DND-41 (cell line): ENCODE measurements around the gene CTXND1.

Experiments used
- ATAC-seq: fragments of 200-7000 bp; cut with Tn5 transposase; 3 replicates; pipeline ENCODE4 v1.9.1; 2021; ENCODE audit warnings: low read depth; ENCODE audit not compliant: insufficient read depth
- DNase-seq: peaks from one replicate; pipeline ENCODE4 v3.0.0-alpha.2; 2020
- H2AFZ ChIP-seq: 2 replicates; pipeline ENCODE4 v1.6.0; 2012; ENCODE audit warnings: low read depth, low read length
- H3K27ac ChIP-seq: 2 replicates; pipeline ENCODE4 v1.5.1; 2012; ENCODE audit warnings: low read length, inconsistent platforms
- H3K27me3 ChIP-seq: fragments of 200-600 bp; sonication (generic); 2 replicates; pipeline ENCODE4 v1.6.0; 2012; ENCODE audit warnings: low read length, mild to moderate bottlenecking, inconsistent platforms; ENCODE audit not compliant: insufficient read depth, poor library complexity
- H3K36me3 ChIP-seq: 2 replicates; pipeline ENCODE4 v1.5.1; 2012; ENCODE audit warnings: low read length, inconsistent platforms; ENCODE audit not compliant: insufficient read depth
- H3K4me1 ChIP-seq: 2 replicates; pipeline ENCODE4 v1.5.1; 2012; ENCODE audit warnings: mild to moderate bottlenecking, low read length; ENCODE audit not compliant: insufficient read depth
- H3K4me2 ChIP-seq: 2 replicates; pipeline ENCODE4 v1.6.0; 2012; ENCODE audit warnings: mild to moderate bottlenecking, moderate library complexity, low read length, inconsistent platforms; ENCODE audit not compliant: insufficient read depth
- H3K4me3 ChIP-seq, 2 experiments: fragments of 200-600 bp in 1 of 2; shearing (Covaris generic) in 1 of 2; 2 replicates each; pipeline ENCODE4 v1.5.1; 2012 to 2016; ENCODE audit warnings: inconsistent platforms in 2 of 2, low read length in 2 of 2, mild to moderate bottlenecking in 2 of 2, low read depth in 1 of 2, moderate library complexity in 1 of 2
- H3K79me2 ChIP-seq: 2 replicates; pipeline ENCODE4 v1.6.0; 2012; ENCODE audit warnings: low read length, inconsistent platforms; ENCODE audit not compliant: insufficient read depth
- H3K9ac ChIP-seq: 2 replicates; pipeline ENCODE4 v1.6.0; 2012; ENCODE audit warnings: low read depth, mild to moderate bottlenecking, inconsistent platforms, low read length, moderate library complexity
- H3K9me3 ChIP-seq: 2 replicates; pipeline ENCODE4 v1.5.1; 2012; ENCODE audit warnings: low read length, moderate library complexity, mild to moderate bottlenecking, inconsistent platforms; ENCODE audit not compliant: insufficient read depth, severe bottlenecking
- H4K20me1 ChIP-seq: 2 replicates; pipeline ENCODE4 v1.6.0; 2012; ENCODE audit warnings: low read length; ENCODE audit not compliant: insufficient read depth
- EZH2 ChIP-seq: IDR thresholded peaks from 3 replicates; pipeline ENCODE4 v1.6.1; 2012; ENCODE audit warnings: borderline replicate concordance, low read depth, mild to moderate bottlenecking, moderate library complexity, low read length, inconsistent platforms; ENCODE audit not compliant: severe bottlenecking
- TF ChIP-seq, protein P1 (sequence below): IDR thresholded peaks from 2 replicates; pipeline ENCODE4 v1.5.1; 2012; ENCODE audit warnings: borderline replicate concordance, low read length, moderate library complexity, mild to moderate bottlenecking; ENCODE audit not compliant: poor library complexity, severe bottlenecking; ENCODE audit errors: extremely low read depth

The CTXND1 gene

GRCh38 chr15:80249973-80250372 lies 2.0 kb downstream of the CTXND1 start:
- no peaks in the 10 kb centered on the region for H3K4me1 ChIP-seq
- no peaks in the 10 kb centered on the region for H4K20me1 ChIP-seq
- H3K4me3 ChIP-seq: no peak overlapping the region
- H3K79me2 ChIP-seq: no peaks in the 10 kb centered on the region
- no peak overlapping the region for H3K4me2 ChIP-seq
- H3K36me3 ChIP-seq: no peaks in the 10 kb centered on the region
- TF ChIP-seq, protein P1, sequence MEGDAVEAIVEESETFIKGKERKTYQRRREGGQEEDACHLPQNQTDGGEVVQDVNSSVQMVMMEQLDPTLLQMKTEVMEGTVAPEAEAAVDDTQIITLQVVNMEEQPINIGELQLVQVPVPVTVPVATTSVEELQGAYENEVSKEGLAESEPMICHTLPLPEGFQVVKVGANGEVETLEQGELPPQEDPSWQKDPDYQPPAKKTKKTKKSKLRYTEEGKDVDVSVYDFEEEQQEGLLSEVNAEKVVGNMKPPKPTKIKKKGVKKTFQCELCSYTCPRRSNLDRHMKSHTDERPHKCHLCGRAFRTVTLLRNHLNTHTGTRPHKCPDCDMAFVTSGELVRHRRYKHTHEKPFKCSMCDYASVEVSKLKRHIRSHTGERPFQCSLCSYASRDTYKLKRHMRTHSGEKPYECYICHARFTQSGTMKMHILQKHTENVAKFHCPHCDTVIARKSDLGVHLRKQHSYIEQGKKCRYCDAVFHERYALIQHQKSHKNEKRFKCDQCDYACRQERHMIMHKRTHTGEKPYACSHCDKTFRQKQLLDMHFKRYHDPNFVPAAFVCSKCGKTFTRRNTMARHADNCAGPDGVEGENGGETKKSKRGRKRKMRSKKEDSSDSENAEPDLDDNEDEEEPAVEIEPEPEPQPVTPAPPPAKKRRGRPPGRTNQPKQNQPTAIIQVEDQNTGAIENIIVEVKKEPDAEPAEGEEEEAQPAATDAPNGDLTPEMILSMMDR: no peak
- no peak for TF ChIP-seq EZH2
- DNase-seq (no peak), ATAC-seq (no peak)
- no peak overlapping the region for H3K27ac ChIP-seq
- H2AFZ ChIP-seq: no peak overlapping the region
- peaks cover 2% of the 10 kb centered on the region for H3K27me3 ChIP-seq
- no peak overlapping the region for H3K9ac ChIP-seq
- no peaks in the 10 kb centered on the region for H3K9me3 ChIP-seq

- Histone ChIP-seq H3K4me1 (peaks cover 3% of the 10 kb centered on the region; the same call in 1 of the 2 replicates), H3K27me3 (peaks cover 7% of the 10 kb centered on the region), H3K9ac (no peak overlapping the region), H4K20me1 (no peaks in the 10 kb centered on the region), H3K36me3 (no peaks in the 10 kb centered on the region), H3K4me3 (no peak overlapping the region), H3K27ac (no peak overlapping the region), H3K4me2 (no peak overlapping the region), H2AFZ (no peak overlapping the region), H3K79me2 (no peaks in the 10 kb centered on the region), H3K9me3 (no peaks in the 10 kb centered on the region)
- no peak for ATAC-seq
- DNase-seq: no peak
- TF ChIP-seq, protein P1: no peak
- TF ChIP-seq EZH2: no peak
These were observed 4.7 kb downstream of the CTXND1 start for GRCh38 chr15:80247320-80247719.

DNA sequence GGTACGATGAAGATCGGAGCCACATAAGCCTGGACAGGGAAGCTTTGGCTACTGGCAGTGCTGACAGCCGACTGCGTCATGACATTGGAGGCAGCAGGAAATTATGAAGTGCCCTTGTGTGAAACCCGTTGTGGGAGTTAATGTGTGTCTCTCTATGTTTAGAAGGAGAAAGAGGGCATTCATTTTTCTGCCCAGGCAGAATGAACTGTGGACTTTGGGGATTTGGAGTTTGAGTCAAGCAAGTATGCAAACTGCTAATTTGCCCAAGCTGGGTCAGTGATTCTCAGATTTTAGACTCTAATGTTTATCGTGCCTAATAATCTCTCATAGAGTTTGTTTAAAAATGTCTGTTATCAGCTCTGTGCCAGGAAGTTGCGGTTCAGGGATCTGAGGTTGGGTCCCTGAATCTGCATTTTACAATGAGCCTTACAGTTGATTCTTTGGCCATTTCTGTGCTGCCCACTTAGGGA lies 5.6 kb downstream of the CTXND1 start:
- H2AFZ ChIP-seq: no peak overlapping the region
- TF ChIP-seq, protein P1: no peak
- TF ChIP-seq EZH2: no peak
- no peaks in the 10 kb centered on the region for H3K79me2 ChIP-seq
- DNase-seq: no peak
- H4K20me1 ChIP-seq: no peaks in the 10 kb centered on the region
- no peak overlapping the region for H3K4me2 ChIP-seq
- no peak for ATAC-seq
- peaks cover 7% of the 10 kb centered on the region for H3K27me3 ChIP-seq
- no peak overlapping the region for H3K4me3 ChIP-seq
- H3K27ac ChIP-seq: no peak overlapping the region
- no peaks in the 10 kb centered on the region for H3K36me3 ChIP-seq
- no peaks in the 10 kb centered on the region for H3K9me3 ChIP-seq
- H3K9ac ChIP-seq: no peak overlapping the region
- H3K4me1 ChIP-seq: peaks cover 10% of the 10 kb centered on the region

DNA sequence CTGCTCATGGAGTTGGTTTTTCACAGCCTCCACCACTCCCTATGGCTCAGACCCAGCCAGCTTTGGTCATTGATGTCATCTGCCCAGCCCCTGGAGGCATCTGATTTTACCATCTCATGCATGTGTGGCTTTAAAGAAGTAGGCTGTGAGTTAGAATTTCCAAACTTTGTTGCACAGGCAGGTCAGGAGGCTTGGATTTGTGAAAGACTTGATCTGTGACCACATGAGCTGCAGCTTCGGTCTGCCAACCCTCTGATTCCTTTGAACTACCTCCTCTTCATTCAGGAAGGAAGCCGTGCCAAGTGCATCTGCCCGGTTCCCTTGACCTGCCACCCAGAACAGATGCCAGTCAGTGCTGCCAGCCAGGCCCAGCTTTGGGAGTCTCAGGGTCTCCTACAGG lies 9.2 kb downstream of the CTXND1 start:
- no peak for TF ChIP-seq EZH2
- TF ChIP-seq, protein P1: no peak
- ATAC-seq: no peak
- Histone ChIP-seq H3K4me3 (no peak overlapping the region), H3K27ac (no peak overlapping the region), H4K20me1 (no peaks in the 10 kb centered on the region), H3K4me2 (no peak overlapping the region), H3K9me3 (no peaks in the 10 kb centered on the region), H2AFZ (no peak overlapping the region), H3K27me3 (peaks cover 7% of the 10 kb centered on the region), H3K79me2 (no peaks in the 10 kb centered on the region), H3K9ac (no peak overlapping the region), H3K36me3 (no peaks in the 10 kb centered on the region), H3K4me1 (peaks cover 18% of the 10 kb centered on the region)
- DNase-seq: no peak
